SK-N-SH (cell line): Measurements from ENCODE around the gene AGMAT.

Experiments
- CHD2 ChIP-seq: fragments of 150-350 bp; IDR thresholded peaks from 2 replicates; pipeline ENCODE4 v1.6.1; 2018; ENCODE audit warnings: low read length; ENCODE audit not compliant: partially characterized antibody
- CTCF ChIP-seq: fragments of 200-600 bp; sonication (generic); IDR thresholded peaks from 2 replicates; pipeline ENCODE4 v1.6.1; 2017; ENCODE audit warnings: antibody characterized with exemption, mild to moderate bottlenecking, moderate library complexity
- EP300 ChIP-seq, 2 experiments: IDR thresholded peaks; 2 replicates each; pipeline versions ENCODE4 v1.4.0 to v1.6.1; 2012; ENCODE audit warnings: borderline replicate concordance in 1 of 2, low read depth in 1 of 2, low read length in 1 of 2
- EZH2phosphoT487 ChIP-seq: fragments of 200-600 bp; sonication (generic); IDR thresholded peaks from 2 replicates; pipeline ENCODE4 v1.6.1; 2017; ENCODE audit warnings: low read depth, mixed run types, mild to moderate bottlenecking, antibody characterized with exemption, moderate library complexity, borderline replicate concordance
- GABPA ChIP-seq: IDR thresholded peaks from 2 replicates; pipeline ENCODE4 v1.4.0; 2012; ENCODE audit warnings: low read depth, mild to moderate bottlenecking
- GATA2 ChIP-seq: sonication (generic); formaldehyde crosslinking; IDR thresholded peaks from 2 replicates; pipeline ENCODE4 v1.5.0; 2020; ENCODE audit warnings: mild to moderate bottlenecking, missing genetic modification reagents
- MAX ChIP-seq: IDR thresholded peaks from 2 replicates; pipeline ENCODE4 v1.4.0; 2012; ENCODE audit warnings: low read depth
- PBX3 ChIP-seq: IDR thresholded peaks from 2 replicates; pipeline ENCODE4; 2012
- POLR2AphosphoS5 ChIP-seq: IDR thresholded peaks from 2 replicates; pipeline ENCODE4 v1.6.1; 2012; ENCODE audit warnings: low read depth, low read length
- YY1 ChIP-seq: IDR thresholded peaks from 2 replicates; pipeline ENCODE4 v1.4.0; 2012; ENCODE audit warnings: low read depth, mild to moderate bottlenecking

- no peak for TF ChIP-seq POLR2AphosphoS5
- no peak for TF ChIP-seq MAX
- TF ChIP-seq EP300 (IDR thresholded peaks at IDR 0.05; ENCODE audit: borderline replicate concordance in 1 of 2, low read depth in 1 of 2, low read length in 1 of 2): no peak
- TF ChIP-seq CTCF: no peak
- no peak for TF ChIP-seq CHD2
- TF ChIP-seq GABPA: no peak
- TF ChIP-seq PBX3: no peak
- TF ChIP-seq GATA2 (CRISPR knock-in tag): no peak
- no peak for TF ChIP-seq EZH2phosphoT487
- TF ChIP-seq YY1: no peak
These were observed 13.6 kb downstream of the AGMAT start for GRCh38 chr1:15571266-15571665.
